ENCODE data around the gene REM1. TPM values are rescaled to one million over a fixed set of nuclear protein-coding genes. Genes with fewer than 3 reads are reported as not detected.
"Not testable (repeated sequence)": the region's sequence is repeated elsewhere in the genome, so short reads cannot be mapped to it uniquely, and the experiment has no call there.

The REM1 gene
- total and polyA plus RNA-seq, 2 experiments from 2014 or later, result not detected

DNA sequence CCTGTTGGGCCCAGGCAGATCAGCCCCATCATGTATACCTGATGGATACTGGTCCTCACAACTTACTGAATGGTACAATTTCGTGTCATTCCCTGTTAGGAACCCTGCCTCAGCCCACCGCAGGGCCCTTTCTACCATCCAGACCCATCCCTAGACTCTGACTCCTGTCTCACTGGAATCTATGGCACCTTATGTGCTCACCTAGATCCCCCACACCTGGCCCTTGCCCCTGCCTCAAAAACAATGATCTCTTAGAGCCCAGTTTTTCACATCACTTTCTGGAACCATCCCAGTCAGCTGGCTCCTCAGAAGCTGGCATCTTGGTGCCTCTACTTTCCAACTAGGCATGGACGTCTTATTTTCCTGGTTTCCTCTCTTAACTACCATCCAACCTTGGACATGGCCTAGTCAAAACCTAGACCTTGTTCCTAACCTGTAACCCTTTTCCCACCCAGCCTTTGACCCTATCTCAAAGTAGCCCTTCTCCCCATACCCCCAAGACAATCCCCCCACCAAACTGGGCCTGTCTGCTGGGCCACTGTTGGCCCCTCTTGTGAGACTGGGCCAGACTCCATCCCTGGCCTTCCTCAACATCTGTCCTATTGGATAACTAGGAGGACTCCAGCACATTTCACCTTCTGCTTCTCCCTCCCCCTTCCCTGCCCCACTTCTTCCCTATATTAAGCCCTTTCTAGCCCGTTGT is 40.1 kb downstream of the REM1 start:
- no peak for DNase-seq (ENCODE audit: low read depth in 1 of 2, low spot score in 1 of 2)
- Histone ChIP-seq H3K4me1 (ENCODE audit: low read depth) (peaks cover 11% of the 10 kb centered on the region), H3K27ac (no peak overlapping the region), H3K4me3 (peak overlapping the region; percentile 78), H3K27me3 (no peaks in the 10 kb centered on the region), H3K9me3 (ENCODE audit: low read depth) (no peaks in the 10 kb centered on the region), H3K36me3 (no peaks in the 10 kb centered on the region)
- TF ChIP-seq, protein P1, sequence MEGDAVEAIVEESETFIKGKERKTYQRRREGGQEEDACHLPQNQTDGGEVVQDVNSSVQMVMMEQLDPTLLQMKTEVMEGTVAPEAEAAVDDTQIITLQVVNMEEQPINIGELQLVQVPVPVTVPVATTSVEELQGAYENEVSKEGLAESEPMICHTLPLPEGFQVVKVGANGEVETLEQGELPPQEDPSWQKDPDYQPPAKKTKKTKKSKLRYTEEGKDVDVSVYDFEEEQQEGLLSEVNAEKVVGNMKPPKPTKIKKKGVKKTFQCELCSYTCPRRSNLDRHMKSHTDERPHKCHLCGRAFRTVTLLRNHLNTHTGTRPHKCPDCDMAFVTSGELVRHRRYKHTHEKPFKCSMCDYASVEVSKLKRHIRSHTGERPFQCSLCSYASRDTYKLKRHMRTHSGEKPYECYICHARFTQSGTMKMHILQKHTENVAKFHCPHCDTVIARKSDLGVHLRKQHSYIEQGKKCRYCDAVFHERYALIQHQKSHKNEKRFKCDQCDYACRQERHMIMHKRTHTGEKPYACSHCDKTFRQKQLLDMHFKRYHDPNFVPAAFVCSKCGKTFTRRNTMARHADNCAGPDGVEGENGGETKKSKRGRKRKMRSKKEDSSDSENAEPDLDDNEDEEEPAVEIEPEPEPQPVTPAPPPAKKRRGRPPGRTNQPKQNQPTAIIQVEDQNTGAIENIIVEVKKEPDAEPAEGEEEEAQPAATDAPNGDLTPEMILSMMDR (IDR thresholded peaks at IDR 0.05; ENCODE audit: low read depth, low read length), result no peak

DNA sequence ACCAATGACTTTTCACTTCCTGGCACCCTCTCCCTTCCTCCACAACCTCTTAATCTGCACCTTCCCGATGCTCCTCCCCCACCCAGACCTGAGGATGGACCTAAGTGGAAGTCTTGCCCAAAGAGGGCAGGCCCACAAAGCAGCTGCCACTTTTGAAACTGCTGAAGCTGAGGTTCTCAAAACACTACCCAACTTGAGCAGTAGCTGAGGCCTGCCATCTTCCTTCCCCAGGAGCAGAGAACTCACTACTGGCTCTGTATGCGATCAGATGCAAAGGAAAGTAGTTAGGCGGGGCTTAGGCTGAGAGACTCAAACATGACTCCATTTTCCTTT is 40.7 kb downstream of the REM1 start:
- H3K4me3 ChIP-seq, result peak overlapping the region; percentile 78
- H3K36me3 ChIP-seq, result no peaks in the 10 kb centered on the region
- H3K27ac ChIP-seq, result no peak overlapping the region
- TF ChIP-seq, protein P1 (IDR thresholded peaks at IDR 0.05; ENCODE audit: low read depth, low read length), result no peak
- no peaks in the 10 kb centered on the region for H3K9me3 ChIP-seq (ENCODE audit: low read depth)
- DNase-seq (ENCODE audit: low read depth in 1 of 2, low spot score in 1 of 2), result no peak
- no peaks in the 10 kb centered on the region for H3K27me3 ChIP-seq
- H3K4me1 ChIP-seq (ENCODE audit: low read depth), result peaks cover 11% of the 10 kb centered on the region

DNA sequence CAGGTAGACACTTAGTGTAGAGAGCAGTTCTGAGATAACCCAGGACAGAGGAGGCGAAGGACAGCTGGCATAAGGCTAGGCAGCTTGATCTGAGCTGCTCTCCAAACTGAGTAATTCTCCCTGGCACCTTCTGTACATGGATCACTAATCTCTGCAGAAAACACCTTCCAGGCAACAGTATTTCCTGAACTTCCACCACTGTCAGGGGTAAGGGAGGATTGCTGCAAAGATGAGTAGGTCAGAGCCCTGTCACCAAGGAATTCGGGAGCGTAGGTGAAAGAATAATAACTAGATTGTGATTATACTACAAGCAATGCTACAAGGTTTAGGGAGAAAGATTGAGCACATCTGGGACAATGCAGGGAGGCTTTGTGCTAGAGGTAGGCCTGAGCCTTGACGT is 41.1 kb downstream of the REM1 start:
- Histone ChIP-seq H3K27ac (no peak overlapping the region), H3K27me3 (no peaks in the 10 kb centered on the region), H3K4me1 (ENCODE audit: low read depth) (peaks cover 11% of the 10 kb centered on the region), H3K9me3 (ENCODE audit: low read depth) (no peaks in the 10 kb centered on the region), H3K4me3 (no peak overlapping the region), H3K36me3 (no peaks in the 10 kb centered on the region)
- TF ChIP-seq, protein P1 (IDR thresholded peaks at IDR 0.05; ENCODE audit: low read depth, low read length), result no peak
- no peak for DNase-seq (ENCODE audit: low read depth in 1 of 2, low spot score in 1 of 2)

DNA sequence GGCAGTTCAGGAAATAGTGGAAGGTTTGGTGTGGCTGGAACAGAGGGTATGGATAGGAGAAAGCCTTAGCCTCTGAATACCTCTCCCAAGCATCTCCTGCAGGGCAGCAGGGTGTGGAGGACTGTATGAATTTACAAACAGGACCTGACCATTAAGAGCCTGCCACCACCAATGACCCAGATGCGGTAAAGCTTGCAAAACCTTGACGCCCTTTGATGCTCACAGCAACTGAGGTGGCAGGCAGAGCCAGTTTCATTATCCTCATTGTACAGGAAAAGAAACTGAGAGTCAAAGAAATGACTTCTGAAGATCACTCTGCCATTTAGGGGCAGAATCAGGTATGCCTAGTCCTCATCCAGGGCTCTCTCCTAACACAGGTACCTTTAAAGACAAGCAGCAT is 41.6 kb downstream of the REM1 start:
- TF ChIP-seq, protein P1 (IDR thresholded peaks at IDR 0.05; ENCODE audit: low read depth, low read length), result no peak
- H3K27ac ChIP-seq, result no peak overlapping the region
- H3K36me3 ChIP-seq, result no peaks in the 10 kb centered on the region
- no peaks in the 10 kb centered on the region for H3K27me3 ChIP-seq
- no peak for DNase-seq (ENCODE audit: low read depth in 1 of 2, low spot score in 1 of 2)
- H3K4me3 ChIP-seq, result no peak overlapping the region
- no peaks in the 10 kb centered on the region for H3K9me3 ChIP-seq (ENCODE audit: low read depth)
- peaks cover 11% of the 10 kb centered on the region for H3K4me1 ChIP-seq (ENCODE audit: low read depth)

DNA sequence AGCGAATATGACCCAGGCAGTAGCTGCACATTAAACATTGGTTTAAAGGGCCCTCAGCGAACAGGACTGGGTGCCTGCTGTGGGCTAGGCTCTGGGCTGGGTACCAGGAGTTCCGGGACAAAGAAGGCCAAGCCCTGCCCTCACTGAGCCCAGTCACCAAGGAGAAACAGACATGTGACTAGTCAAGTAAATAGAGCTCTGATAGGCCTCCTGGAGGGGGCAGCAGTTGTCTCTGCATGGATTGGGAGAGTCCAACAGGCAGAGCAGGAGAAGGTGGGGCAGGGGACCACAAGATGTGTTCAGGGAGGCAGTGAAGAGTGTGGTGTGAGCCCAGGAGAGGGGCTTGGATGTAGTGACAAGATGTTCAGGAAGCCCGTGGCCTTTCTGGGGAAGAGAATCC is 42.3 kb downstream of the REM1 start:
- Histone ChIP-seq H3K36me3 (no peaks in the 10 kb centered on the region), H3K4me3 (no peak overlapping the region), H3K9me3 (ENCODE audit: low read depth) (no peaks in the 10 kb centered on the region), H3K4me1 (ENCODE audit: low read depth) (peaks cover 11% of the 10 kb centered on the region), H3K27me3 (no peaks in the 10 kb centered on the region), H3K27ac (no peak overlapping the region)
- TF ChIP-seq, protein P1 (IDR thresholded peaks at IDR 0.05; ENCODE audit: low read depth, low read length), result peak; percentile 28
- peak in 1 of 2 donors; percentile 50 for DNase-seq (ENCODE audit: low read depth in 1 of 2, low spot score in 1 of 2)

DNA sequence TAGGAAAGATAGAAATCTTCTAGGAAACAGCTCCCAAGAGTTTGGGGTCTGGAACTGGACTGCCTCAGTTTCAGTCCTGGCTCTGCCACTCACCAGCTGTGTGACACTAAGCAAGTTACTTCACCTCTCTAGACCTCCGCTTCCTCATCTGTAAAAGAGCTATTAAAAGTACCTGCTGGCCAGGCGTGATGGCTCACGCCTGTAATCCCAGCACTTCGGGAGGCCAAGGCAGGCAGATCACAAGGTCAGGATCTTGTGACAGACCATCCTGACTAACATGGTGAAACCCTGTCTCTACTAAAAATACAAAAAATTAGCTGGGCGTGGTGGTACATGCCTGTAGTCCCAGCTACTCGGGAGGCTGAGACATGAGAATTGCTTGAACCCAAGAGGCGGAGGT is 46.2 kb downstream of the REM1 start:
- not testable (repeated sequence) for H3K27me3 ChIP-seq; H3K9me3 ChIP-seq (ENCODE audit: low read depth); H3K4me1 ChIP-seq (ENCODE audit: low read depth); H3K27ac ChIP-seq; H3K36me3 ChIP-seq; H3K4me3 ChIP-seq; DNase-seq (ENCODE audit: low read depth in 1 of 2, low spot score in 1 of 2)

Measured in cardiac muscle cell (in vitro differentiated cells and primary cell).